Measurements from ENCODE around the gene PCDHGA10. TPM values are rescaled to one million over a fixed set of nuclear protein-coding genes. Genes with fewer than 3 reads are reported as not detected.
"Not testable (repeated sequence)": the region's sequence is repeated elsewhere in the genome, so short reads cannot be mapped to it uniquely, and the experiment has no call there.

Gene PCDHGA10
- total RNA-seq, 1 donor from 2014 or later: 6.0 TPM

DNA sequence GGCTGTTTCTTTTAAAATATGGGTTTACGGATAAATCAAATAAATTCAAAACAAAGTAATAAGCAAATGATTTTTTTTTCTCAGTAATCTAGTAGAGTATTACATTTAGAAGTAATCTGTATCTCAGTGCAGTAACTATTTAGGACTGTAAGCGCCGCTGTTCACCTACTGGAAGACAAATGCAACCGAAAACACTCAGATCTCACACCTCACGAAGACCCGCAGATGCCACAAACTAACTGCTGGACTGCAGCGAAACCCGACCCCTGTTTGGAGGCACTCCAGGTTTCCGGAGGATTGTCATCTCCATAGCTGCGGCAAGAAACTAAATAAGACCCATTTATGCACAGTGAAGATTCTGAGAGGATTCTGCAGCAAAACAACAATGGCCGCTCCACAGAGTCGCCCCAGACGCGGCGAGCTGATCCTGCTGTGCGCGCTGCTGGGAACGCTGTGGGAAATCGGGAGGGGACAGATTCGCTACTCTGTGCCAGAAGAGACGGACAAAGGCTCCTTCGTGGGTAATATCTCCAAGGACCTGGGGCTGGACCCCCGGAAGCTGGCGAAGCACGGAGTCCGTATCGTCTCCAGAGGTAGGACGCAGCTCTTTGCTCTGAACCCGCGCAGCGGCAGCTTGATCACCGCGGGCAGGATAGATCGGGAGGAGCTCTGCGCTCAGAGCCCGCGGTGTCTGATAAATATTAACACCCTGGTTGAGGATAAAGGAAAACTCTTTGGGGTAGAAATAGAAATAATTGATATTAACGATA is 20.2 kb upstream of the PCDHGA10 start, which contains the start of gene PCDHGA8:
Gene PCDHGA8 (plus strand): TSS at position 205 of the 770 bp plus-strand sequence. CDS start 181 bp downstream, at position 386.
- DNase-seq: no peak

DNA sequence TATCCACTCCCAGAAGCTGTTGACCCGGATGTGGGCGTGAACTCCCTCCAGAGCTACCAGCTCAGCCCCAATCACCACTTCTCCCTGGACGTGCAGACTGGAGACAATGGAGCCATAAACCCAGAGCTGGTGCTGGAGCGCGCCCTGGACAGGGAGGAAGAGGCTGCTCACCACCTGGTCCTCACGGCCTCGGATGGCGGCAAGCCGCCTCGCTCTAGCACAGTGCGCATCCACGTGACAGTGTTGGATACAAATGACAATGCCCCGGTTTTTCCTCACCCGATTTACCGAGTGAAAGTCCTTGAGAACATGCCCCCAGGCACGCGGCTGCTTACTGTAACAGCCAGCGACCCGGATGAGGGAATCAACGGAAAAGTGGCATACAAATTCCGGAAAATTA is 19.5 kb upstream of the PCDHGA10 start:
- no peak for DNase-seq

DNA sequence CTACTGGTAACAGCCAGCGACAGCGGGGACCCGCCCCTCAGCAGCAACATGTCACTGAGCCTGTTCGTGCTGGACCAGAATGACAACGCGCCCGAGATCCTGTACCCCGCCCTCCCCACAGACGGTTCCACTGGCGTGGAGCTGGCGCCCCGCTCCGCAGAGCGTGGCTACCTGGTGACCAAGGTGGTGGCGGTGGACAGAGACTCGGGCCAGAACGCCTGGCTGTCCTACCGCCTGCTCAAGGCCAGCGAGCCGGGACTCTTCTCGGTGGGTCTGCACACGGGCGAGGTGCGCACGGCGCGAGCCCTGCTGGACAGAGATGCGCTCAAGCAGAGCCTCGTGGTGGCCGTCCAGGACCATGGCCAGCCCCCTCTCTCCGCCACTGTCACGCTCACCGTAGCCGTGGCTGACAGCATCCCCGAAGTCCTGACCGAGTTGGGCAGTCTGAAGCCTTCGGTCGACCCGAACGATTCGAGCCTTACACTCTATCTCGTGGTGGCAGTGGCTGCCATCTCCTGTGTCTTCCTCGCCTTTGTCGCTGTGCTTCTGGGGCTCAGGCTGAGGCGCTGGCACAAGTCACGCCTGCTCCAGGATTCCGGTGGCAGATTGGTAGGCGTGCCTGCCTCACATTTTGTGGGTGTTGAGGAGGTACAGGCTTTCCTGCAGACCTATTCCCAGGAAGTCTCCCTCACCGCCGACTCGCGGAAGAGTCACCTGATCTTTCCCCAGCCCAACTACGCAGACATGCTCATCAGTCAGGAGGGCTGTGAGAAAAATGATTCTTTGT is 18.2 kb upstream of the PCDHGA10 start:
- not testable (repeated sequence) for DNase-seq

DNA sequence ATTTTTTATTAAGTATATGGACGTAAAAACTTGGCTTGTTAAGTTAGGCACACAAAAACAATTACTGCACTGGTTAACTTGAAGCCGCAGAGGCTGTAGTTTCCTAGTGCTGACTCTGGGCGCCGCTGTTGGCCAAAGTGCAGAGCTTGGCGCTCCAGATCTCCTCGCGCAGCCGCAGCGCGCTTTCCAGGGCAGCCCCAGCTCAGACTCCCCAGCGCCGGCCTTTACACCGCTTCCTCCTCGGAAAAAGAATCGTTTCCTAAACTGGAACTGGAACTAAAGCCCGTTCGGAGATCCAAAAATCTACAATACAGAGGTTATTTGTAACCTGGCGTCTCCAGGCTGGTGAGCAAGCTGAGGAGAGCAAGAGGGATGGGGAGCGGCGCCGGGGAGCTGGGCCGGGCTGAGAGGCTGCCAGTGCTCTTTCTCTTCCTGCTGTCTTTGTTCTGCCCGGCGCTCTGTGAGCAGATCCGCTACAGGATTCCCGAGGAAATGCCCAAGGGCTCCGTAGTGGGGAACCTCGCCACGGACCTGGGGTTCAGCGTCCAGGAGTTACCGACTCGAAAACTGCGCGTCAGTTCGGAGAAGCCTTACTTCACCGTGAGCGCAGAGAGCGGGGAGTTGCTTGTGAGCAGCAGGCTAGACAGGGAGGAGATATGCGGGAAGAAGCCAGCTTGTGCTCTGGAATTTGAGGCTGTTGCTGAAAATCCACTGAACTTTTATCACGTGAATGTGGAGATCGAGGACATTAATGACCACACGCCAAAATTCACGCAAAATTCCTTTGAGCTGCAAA is 14.8 kb upstream of the PCDHGA10 start, which contains the start of gene PCDHGB5:
Gene PCDHGB5 (plus strand): TSS at position 192 of the 796 bp plus-strand sequence. CDS start 181 bp downstream, at position 373.
- DNase-seq: peak; percentile 68

DNA sequence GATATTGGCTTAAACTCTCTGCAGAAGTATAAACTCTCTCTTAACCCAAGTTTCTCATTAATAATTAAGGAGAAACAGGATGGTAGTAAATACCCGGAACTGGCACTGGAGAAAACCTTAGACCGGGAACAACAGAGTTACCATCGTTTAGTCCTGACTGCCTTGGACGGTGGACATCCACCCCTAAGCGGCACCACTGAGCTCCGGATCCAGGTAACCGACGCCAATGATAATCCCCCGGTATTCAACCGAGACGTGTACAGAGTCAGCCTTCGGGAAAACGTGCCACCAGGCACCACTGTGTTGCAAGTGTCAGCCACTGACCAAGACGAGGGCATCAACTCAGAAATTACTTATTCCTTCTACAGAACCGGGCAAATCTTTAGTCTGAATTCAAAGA is 14.2 kb upstream of the PCDHGA10 start:
- no peak for DNase-seq

DNA sequence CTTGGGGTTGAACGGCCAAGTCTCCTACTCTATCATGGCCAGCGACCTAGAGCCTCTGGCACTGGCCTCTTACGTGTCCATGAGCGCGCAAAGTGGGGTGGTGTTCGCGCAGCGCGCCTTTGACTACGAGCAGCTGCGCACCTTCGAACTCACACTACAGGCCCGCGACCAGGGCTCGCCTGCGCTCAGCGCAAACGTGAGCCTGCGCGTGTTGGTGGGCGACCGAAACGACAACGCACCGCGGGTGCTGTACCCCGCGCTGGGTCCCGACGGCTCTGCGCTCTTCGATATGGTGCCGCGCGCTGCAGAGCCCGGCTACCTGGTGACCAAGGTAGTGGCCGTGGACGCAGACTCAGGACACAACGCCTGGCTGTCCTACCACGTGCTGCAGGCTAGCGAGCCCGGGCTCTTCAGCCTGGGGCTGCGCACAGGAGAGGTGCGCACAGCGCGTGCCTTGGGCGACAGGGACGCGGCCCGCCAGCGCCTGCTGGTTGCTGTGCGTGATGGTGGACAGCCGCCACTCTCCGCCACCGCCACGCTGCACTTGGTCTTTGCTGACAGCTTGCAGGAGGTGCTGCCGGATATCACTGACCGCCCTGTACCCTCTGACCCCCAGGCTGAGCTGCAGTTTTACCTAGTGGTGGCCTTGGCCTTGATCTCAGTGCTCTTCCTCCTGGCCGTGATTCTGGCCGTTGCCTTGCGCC is 13.1 kb upstream of the PCDHGA10 start:
- DNase-seq: no peak

DNA sequence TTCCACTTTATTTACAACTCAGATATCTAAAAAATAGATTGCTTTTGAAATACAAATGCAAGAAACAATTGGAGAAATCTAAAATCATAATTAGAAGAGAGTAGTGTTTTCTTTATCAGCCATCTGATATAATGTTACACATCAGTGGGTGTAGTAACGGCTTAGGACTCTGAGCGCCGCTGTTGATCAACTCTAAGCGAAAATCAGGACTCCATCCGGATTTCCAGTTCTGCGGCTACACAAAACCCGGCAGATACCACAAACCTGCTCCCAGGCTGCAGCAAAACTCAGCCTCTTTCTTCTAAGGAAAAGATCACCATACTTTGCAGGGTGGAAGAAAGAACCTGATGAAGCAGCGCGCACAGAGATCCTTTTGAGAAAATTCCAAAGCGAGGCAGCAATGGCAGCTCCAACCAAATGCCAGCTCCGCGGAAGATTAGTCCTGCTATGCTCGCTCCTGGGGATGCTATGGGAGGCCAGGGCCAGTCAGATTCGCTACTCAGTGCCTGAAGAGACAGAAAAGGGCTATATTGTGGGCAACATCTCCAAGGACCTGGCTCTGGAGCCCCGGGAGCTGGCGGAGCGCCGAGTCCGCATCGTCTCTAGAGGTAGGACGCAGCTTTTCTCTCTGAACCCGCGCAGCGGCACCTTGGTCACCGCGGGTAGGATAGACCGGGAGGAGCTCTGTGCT is 10.1 kb upstream of the PCDHGA10 start, which contains the start of gene PCDHGA9:
Gene PCDHGA9 (plus strand): TSS at position 226 of the 691 bp plus-strand sequence. CDS start 175 bp downstream, at position 401.
- DNase-seq: peak; percentile 63

DNA sequence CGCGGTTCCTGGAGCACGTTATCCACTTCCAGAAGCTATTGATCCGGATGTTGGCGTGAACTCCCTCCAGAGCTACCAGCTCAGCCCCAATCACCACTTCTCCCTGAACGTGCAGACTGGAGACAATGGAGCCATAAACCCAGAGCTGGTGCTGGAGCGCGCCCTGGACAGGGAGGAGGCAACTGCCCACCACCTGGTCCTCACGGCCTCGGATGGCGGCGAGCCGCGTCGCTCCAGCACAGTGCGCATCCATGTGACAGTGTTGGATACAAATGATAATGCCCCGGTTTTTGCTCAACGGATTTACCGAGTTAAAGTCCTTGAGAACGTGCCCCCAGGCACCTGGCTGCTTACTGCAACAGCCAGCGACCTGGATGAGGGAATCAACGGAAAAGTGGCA is 9.4 kb upstream of the PCDHGA10 start:
- no peak for DNase-seq

DNA sequence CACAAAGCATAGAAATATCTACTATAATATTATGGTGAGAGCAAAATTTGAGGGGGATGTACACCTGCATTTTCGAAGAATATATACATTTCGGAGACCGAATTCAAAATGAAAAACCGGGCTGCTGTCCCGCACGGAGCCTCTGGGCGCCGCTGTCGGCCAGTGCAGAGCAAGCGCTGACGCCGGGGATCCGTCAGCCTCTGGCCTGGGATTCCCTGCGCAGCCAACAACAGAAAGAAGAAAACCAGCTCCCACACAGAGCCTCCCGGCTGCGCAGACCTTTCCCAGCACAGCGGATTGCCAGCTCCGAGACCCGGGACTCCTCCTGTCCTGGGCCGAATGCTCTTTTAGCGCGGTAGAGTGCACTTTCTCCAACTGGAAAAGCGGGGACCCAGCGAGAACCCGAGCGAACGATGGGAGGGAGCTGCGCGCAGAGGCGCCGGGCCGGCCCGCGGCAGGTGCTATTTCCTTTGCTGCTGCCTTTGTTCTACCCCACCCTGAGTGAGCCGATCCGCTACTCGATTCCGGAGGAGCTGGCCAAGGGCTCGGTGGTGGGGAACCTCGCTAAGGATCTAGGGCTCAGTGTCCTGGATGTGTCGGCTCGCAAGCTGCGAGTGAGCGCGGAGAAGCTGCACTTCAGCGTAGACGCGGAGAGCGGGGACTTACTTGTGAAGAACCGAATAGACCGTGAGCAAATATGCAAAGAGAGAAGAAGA is 4.8 kb upstream of the PCDHGA10 start, which contains the start of gene PCDHGB6:
Gene PCDHGB6 (plus strand): TSS at position 232 of the 716 bp plus-strand sequence. CDS start 182 bp downstream, at position 414.
- peak; percentile 62 for DNase-seq

DNA sequence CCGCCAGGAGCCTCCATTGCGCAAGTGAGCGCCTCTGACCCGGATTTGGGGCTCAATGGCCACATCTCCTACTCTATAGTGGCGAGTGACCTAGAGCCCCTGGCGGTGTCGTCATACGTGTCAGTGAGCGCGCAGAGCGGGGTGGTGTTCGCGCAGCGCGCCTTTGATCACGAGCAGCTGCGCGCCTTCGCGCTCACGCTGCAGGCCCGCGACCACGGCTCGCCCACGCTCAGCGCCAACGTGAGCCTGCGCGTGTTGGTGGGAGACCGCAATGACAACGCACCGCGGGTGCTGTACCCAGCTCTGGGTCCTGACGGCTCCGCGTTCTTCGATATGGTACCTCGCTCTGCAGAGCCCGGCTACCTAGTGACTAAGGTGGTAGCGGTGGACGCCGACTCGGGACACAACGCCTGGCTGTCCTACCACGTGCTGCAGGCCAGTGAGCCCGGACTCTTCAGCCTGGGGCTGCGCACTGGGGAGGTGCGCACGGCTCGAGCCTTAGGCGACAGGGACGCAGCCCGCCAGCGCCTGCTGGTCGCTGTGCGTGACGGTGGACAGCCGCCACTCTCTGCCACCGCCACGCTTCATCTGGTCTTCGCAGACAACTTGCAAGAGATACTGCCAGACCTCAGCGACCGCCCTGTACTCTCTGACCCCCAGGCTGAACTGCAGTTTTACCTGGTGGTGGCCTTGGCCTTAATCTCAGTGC is 3.0 kb upstream of the PCDHGA10 start:
- DNase-seq: no peak

DNA sequence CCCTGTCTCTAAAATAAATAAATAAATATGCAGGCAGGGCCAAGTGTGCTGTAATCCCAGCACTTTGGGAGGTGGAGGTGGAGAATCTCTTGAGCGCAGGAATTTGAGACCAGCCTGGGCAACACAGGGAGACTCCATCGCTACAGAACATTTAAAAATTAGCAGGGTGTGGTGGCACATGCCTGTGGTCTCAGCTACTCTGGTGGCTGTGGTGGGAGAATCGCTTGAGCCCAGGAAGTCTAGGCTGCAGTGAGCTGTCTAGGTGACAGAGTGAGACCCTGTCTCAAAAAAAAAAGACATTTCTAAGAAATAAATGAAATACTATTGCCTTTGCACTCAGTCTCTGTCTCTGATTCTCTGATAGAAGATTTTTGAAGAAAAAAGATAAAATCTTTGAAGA is 1.2 kb upstream of the PCDHGA10 start:
- no peak for DNase-seq

DNA sequence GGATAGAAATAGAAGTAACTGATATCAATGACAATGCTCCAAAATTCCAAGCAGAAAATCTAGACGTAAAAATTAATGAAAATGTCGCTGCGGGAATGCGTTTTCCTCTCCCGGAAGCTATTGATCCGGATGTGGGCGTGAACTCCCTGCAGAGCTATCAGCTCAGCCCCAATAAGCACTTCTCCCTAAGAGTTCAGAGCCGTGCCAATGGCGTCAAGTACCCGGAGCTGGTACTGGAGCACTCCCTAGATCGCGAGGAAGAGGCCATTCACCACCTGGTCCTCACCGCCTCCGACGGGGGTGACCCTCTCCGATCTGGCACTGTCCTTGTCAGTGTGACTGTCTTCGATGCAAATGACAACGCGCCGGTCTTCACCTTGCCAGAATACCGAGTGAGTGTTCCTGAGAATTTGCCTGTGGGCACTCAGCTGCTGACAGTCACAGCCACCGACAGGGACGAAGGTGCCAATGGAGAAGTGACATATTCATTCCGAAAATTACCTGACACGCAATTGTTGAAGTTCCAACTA is 818 bp downstream of the PCDHGA10 start:
- no peak for DNase-seq

DNA sequence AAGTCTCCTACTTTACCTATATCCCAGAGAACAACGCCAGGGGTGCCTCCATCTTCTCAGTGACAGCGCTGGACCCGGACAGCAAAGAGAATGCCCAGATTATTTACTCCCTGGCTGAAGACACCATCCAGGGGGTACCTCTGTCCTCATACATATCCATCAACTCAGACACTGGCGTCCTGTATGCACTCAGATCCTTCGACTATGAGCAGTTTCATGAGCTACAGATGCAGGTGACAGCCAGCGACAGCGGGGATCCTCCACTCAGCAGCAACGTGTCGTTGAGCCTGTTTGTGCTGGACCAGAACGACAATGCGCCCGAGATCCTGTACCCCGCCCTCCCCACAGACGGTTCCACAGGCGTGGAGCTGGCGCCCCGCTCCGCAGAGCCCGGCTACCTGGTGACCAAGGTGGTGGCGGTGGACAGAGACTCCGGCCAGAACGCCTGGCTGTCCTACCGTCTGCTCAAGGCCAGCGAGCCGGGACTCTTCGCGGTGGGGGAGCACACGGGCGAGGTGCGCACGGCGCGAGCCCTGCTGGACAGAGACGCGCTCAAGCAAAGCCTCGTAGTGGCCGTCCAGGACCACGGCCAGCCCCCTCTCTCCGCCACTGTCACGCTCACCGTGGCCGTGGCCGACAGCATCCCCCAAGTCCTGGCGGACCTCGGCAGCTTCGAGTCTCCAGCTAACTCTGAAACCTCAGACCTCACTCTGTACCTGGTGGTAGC is 1.9 kb downstream of the PCDHGA10 start:
- DNase-seq: not testable (repeated sequence)

DNA sequence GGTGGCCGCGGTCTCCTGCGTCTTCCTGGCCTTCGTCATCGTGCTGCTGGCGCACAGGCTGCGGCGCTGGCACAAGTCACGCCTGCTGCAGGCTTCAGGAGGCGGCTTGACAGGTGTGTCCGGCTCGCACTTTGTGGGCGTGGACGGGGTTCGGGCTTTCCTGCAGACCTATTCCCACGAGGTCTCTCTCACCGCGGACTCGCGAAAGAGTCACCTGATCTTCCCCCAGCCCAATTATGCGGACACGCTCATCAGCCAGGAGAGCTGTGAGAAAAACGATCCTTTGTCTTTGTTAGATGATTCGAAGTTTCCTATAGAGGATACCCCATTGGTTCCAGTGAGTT is 2.5 kb downstream of the PCDHGA10 start:
- DNase-seq: not testable (repeated sequence)

DNA sequence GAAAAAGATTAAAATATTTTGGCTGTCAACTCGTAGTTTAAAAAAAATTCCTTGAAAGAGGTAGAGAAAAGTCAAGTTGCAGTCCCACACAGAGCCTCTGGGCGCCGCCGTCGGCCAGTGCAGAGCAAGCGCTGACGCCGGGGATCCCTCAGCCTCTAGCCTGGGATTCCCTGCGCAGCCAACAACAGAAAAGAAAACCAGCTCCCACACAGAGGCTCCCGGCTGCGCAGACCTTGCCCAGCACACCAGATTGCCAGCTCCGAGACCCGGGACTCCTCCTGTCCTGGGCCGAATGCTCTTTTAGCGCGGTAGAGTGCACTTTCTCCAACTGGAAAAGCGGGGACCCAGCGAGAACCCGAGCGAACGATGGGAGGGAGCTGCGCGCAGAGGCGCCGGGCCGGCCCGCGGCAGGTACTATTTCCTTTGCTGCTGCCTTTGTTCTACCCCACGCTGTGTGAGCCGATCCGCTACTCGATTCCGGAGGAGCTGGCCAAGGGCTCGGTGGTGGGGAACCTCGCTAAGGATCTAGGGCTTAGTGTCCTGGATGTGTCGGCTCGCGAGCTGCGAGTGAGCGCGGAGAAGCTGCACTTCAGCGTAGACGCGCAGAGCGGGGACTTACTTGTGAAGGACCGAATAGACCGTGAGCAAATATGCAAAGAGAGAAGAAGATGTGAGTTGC is 4.8 kb downstream of the PCDHGA10 start, which contains the start of gene PCDHGB7:
Gene PCDHGB7 (plus strand): TSS at position 184 of the 679 bp plus-strand sequence. CDS start 183 bp downstream, at position 367.
- peak; percentile 88 for DNase-seq

DNA sequence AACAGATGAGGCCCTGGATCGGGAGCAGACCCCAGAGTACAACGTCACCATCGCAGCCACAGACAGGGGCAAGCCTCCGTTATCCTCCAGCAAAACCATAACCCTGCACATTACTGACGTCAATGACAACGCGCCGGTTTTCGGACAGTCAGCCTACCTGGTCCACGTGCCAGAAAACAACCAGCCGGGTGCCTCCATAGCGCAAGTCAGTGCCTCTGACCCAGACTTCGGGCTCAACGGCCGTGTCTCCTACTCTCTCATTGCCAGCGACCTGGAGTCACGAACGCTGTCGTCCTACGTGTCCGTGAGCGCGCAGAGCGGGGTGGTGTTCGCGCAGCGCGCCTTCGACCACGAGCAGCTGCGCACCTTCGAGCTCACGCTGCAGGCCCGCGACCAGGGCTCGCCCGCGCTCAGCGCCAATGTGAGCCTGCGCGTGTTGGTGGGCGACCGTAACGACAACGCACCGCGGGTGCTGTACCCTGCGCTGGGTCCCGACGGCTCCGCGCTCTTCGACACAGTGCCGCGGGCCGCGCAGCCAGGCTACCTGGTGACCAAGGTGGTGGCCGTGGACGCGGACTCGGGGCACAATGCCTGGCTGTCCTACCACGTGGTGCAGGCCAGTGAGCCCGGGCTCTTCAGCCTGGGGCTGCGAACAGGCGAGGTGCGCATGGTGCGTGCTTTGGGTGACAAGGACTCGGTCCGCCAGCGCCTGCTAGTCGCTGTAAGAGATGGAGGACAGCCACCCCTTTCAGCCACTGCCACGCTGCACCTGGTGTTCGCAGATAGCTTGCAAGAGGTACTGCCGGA is 6.5 kb downstream of the PCDHGA10 start:
- DNase-seq: no peak

DNA sequence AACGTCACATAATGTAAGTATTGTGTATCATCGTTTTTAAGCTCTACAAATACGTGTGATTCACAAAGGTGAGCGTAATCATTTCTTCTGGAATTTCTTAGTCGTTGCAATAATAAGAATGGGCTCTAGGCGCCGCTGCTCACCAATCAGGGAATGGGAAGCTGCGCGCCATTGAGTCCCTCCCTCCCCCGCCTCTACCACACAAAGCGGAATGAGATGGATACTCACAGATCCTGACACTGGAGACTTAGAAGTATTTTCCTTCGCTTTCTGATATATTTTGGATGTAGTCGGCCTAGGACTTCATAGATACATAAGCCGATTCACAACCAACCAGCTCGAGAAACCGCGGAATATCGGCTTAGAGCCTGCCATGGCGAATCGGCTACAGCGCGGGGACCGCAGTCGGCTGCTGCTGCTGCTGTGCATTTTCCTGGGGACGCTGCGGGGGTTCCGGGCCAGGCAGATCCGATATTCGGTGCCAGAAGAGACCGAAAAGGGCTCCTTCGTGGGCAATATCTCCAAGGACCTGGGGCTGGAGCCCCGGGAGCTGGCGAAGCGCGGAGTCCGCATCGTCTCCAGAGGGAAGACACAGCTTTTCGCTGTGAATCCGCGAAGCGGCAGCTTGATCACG is 8.2 kb downstream of the PCDHGA10 start, which contains the start of gene PCDHGA11:
Gene PCDHGA11 (plus strand): TSS at position 197 of the 634 bp plus-strand sequence. CDS start 177 bp downstream, at position 374.
- DNase-seq: peak; percentile 88
